ENCODE measurements around the gene LASP1NB.
"Not testable (repeated sequence)": the region's sequence is repeated elsewhere in the genome, so short reads cannot be mapped to it uniquely, and the experiment has no call there.

The LASP1NB gene

DNA sequence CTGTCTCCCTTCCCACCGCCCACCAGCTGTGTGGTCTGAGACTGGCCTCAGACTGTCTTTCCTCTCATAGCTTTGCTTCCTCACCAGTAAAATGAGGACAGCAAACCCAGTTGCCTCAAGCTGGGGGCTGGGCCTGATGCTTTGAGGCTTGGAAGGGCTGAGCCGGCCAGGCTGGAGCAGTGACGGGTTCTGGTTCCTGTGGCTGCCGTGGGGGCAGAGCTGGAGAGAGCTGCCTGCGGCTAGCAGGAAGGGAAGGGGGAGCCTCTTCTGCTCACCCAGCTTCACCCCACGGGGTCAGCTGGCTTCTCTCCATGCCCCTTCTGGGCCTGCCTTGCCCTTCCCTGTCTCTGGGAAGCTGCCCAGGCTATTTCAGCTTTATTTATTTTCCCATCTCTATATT lies 31.8 kb upstream of the LASP1NB start:
- in situ Hi-C loops (cut with HindIII; ENCODE audit: low sequenced_read_pairs), result loop anchor here (10.0 kb wide), 1 partner anchor 69 kb away; the partner anchor contains the start of gene CWC25
- DNase-seq (ENCODE audit: low spot score), result no peak

DNA sequence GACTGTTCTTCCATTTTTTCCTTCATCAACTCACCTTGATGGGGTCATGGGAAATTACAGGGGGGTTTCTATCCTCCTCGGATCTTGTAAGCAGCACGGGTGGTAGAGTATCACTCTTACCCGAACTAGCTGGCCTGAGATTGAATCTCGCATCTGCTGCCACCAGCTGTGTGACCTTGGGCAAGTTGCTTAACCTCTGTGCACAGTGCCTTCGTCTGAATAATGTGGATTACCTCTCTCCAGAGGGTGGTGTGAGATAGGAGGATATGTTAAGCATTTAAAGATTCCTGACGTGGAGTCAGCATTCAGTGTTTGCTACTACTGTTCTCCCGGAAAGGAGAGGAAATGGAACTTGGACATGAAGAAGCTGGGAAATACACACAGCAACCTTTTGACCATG lies 31.1 kb upstream of the LASP1NB start:
- in situ Hi-C loops (cut with HindIII; ENCODE audit: low sequenced_read_pairs), result loop anchor here (10.0 kb wide), 1 partner anchor 69 kb away; the partner anchor contains the start of gene CWC25
- DNase-seq (ENCODE audit: low spot score), result no peak

DNA sequence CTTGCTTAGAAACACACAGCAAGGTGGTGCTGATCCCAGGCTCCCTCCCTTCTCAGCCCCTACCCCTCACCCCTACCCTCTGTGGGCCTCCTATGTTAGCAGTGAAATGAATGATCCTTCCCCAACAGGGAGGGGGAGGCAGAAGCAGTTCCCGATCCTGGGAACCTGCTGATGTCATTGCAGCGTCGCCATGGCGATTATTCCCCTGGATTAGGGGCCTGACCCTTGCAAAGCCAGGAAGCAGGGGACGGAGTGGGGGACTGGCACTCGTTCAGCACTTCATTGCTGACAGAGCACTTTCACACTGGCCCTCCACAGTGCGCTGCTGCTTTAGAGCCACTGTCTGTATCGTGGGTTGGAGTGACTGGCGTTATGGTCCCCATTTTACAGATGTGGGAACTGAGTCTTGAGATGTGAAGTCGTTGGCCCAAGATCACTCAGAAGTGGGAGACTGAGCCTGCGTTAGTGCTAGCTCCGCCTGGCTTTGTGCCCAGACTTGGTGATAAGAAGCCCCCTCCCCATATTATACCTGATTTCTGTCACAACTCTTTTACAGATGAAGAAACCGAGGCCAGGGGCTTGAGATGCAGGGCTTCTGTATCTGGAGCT lies 29.0 kb upstream of the LASP1NB start:
- no peak for DNase-seq (ENCODE audit: low spot score)
- in situ Hi-C loops (cut with HindIII; ENCODE audit: low sequenced_read_pairs), result loop anchor here (10.0 kb wide), 1 partner anchor 72 kb away; the partner anchor contains the start of gene CWC25

GRCh38 chr17:38897176-38897575 lies 28.2 kb upstream of the LASP1NB start:
- no peak for DNase-seq (ENCODE audit: low spot score)
- in situ Hi-C loops (cut with HindIII; ENCODE audit: low sequenced_read_pairs), result loop anchor here (10.0 kb wide), 1 partner anchor 72 kb away; the partner anchor contains the start of gene CWC25

DNA sequence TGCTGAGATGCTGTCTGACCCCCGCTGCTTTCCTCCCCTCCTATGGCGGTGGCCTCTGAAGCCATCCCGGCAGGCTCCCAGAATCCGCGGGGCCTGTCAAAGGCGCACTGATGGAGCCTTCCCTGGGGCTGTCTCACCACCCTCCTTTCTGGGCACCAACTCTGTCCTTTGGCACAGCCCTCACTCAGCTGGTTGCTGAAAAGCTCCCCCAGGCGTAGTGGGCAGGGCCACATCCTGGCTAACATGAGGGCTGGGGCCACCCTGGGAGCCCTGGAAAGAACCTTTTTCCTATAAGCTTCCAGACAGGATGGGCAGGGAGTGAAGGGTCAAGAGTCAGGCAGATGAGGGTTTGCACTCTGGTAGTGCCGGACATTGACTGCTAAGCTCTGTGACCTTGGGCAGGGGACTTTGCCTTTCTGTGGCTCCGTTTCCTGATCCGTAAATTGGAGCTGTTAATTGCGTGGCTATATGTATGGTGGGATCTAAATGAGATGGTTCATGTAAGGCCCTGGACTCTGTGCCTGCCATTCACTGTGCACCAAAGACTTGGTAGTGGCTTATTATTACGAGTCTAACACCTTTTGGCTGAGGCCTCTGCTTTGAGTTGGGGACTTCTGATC lies 27.6 kb upstream of the LASP1NB start:
- no peak for DNase-seq (ENCODE audit: low spot score)
- in situ Hi-C loops (cut with HindIII; ENCODE audit: low sequenced_read_pairs), result loop anchor here (10.0 kb wide), 1 partner anchor 73 kb away; the partner anchor contains the start of gene CWC25

DNA sequence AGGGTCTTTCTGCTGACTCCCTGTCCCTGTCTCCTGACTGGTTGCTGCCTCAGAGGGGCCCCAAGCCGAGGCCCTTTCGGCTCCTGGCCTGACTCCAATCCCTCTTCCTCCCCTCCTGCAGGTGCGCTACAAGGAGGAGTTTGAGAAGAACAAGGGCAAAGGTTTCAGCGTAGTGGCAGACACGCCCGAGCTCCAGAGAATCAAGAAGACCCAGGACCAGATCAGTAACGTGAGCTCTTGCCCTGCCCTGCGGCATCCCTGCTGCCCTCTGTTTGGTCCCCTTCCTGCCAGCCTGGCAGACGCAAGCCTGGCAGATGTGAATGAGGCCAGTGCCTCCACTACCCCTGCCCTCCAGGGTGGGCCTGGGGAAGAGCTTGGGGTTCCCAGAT lies 27.1 kb upstream of the LASP1NB start:
- in situ Hi-C loops (cut with HindIII; ENCODE audit: low sequenced_read_pairs), result loop anchor here (10.0 kb wide), 1 partner anchor 73 kb away; the partner anchor contains the start of gene CWC25
- DNase-seq (ENCODE audit: low spot score), result no peak

- in situ Hi-C loops (cut with HindIII; ENCODE audit: low sequenced_read_pairs), result loop anchor here (10.0 kb wide), 1 partner anchor 74 kb away; the partner anchor contains the start of gene CWC25
- DNase-seq (ENCODE audit: low spot score), result no peak
Observed at GRCh38 chr17:38898812-38899348, 26.5 kb upstream of the LASP1NB start.

GRCh38 chr17:38899421-38899820 lies 26.0 kb upstream of the LASP1NB start:
- DNase-seq (ENCODE audit: low spot score), result no peak

GRCh38 chr17:38900978-38901656 lies 24.3 kb upstream of the LASP1NB start:
- no peak for DNase-seq (ENCODE audit: low spot score)
- in situ Hi-C loops (cut with HindIII; ENCODE audit: low sequenced_read_pairs), result no loop called here

More at GRCh38 chr17:38899421-38899820, 26.0 kb upstream of the LASP1NB start:
- in situ Hi-C loops (cut with HindIII; ENCODE audit: low sequenced_read_pairs), result loop anchor here (10.0 kb wide), 1 partner anchor 75 kb away; the partner anchor contains the start of gene CWC25

- in situ Hi-C loops (cut with HindIII; ENCODE audit: low sequenced_read_pairs), result no loop called here
- DNase-seq (ENCODE audit: low spot score), result no peak
Observed at GRCh38 chr17:38903404-38903803, 22.0 kb upstream of the LASP1NB start.

- in situ Hi-C loops (cut with HindIII; ENCODE audit: low sequenced_read_pairs), result no loop called here
- DNase-seq (ENCODE audit: low spot score), result no peak
Observed at GRCh38 chr17:38904892-38905291, 20.5 kb upstream of the LASP1NB start.

GRCh38 chr17:38905375-38905774 lies 20.0 kb upstream of the LASP1NB start:
- in situ Hi-C loops (cut with HindIII; ENCODE audit: low sequenced_read_pairs), result no loop called here
- no peak for DNase-seq (ENCODE audit: low spot score)

- in situ Hi-C loops (cut with HindIII; ENCODE audit: low sequenced_read_pairs), result no loop called here
- no peak for DNase-seq (ENCODE audit: low spot score)
Observed at GRCh38 chr17:38906460-38907228, 18.8 kb upstream of the LASP1NB start.

- in situ Hi-C loops (cut with HindIII; ENCODE audit: low sequenced_read_pairs), result no loop called here
Observed at GRCh38 chr17:38907930-38908675, 17.3 kb upstream of the LASP1NB start.

DNA sequence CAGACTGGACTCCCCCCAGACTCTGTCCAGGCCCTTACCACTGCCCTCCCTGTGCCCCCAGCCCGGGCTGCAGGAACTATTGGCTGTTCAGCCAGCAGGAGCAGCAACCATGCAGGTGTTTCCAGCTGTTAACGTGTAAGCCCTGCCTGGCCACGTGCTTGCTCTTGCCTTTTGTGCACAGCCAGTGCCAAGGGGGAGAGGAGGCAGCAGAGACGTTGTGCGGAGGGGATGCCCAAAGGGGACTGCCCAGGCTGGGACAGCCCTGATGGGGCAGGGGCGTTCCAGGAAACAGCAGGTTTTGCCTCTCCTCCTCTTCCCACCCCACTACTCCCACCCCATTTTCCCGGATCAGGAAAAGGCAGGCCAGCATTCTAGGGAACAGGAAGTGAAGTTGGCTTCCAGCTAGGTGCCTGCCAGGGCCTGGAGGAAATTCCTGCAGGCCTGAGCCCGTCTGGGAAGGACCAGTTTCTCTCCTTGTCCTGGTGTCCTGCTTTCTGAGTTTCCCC lies 16.7 kb upstream of the LASP1NB start:
- no peak for DNase-seq (ENCODE audit: low spot score)
- in situ Hi-C loops (cut with HindIII; ENCODE audit: low sequenced_read_pairs), result no loop called here

More at GRCh38 chr17:38907930-38908675, 17.3 kb upstream of the LASP1NB start:
- no peak for DNase-seq (ENCODE audit: low spot score)

- no peak for DNase-seq (ENCODE audit: low spot score)
- in situ Hi-C loops (cut with HindIII; ENCODE audit: low sequenced_read_pairs), result no loop called here
Observed at GRCh38 chr17:38910325-38910724, 15.1 kb upstream of the LASP1NB start.

DNA sequence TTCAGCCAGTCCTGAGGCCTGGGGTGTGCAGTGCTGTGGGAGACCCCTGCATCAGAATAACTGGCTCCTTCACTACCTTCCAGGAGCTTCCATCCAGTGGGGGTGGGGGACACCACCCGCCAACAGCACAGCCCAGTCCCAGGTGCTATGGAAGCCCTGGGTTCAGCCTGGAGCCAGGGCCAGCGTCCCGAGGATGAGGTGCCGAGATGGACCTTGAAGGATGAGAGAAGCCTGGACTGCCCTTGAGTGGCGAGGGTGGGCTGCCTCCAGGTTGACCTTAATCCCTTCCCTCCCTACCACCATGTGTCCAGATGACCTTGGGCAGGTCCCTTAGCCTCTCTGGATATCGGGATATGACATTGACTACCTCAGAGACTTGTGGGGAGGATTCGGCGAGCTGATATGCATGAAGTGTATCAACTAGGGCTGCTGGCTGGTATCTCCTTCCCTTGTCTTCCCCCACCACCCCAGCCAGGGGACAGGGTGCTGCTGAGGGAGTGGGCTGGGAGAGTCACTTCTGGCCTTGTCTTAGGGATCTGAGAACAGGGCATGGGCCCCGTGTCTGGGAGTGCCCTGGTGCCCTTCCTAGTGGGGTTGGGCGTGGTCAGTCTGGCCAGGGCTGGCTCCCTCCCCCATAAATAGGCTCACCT lies 14.2 kb upstream of the LASP1NB start:
- in situ Hi-C loops (cut with HindIII; ENCODE audit: low sequenced_read_pairs), result no loop called here
- no peak for DNase-seq (ENCODE audit: low spot score)

- in situ Hi-C loops (cut with HindIII; ENCODE audit: low sequenced_read_pairs); DNase-seq (ENCODE audit: low spot score): not testable (repeated sequence)
Observed at GRCh38 chr17:38911731-38912081, 13.7 kb upstream of the LASP1NB start.

Measured in G401 (cell line).